Loucy (cell line): ENCODE measurements around the gene AGTRAP.
A peak's percentile ranks its signal among the peaks of the same experiment; 100 is the strongest.

Experiments used
- H2AFZ ChIP-seq: fragments of 200-600 bp; sonication (generic); 2 replicates; pipeline ENCODE4 v1.6.0; 2016; ENCODE audit warnings: antibody characterized with exemption, mild to moderate bottlenecking, low read length, moderate library complexity
- H3F3A ChIP-seq: fragments of 200-600 bp; 2 replicates; pipeline ENCODE4 v1.6.0; 2016; ENCODE audit warnings: antibody characterized with exemption, low read depth, mild to moderate bottlenecking
- H3K27me3 ChIP-seq: fragments of 200-600 bp; sonication (generic); 2 replicates; pipeline ENCODE4 v1.6.1; 2014; ENCODE audit warnings: low read length, mild to moderate bottlenecking; ENCODE audit not compliant: insufficient read depth, poor library complexity, severe bottlenecking
- H3K36me3 ChIP-seq: fragments of 200-600 bp; sonication (generic); 2 replicates; pipeline ENCODE4 v1.6.1; 2016; ENCODE audit warnings: low read length; ENCODE audit not compliant: insufficient read depth
- H3K4me1 ChIP-seq: fragments of 200-600 bp; sonication (generic); 2 replicates; pipeline ENCODE4 v1.5.1; 2014; ENCODE audit warnings: low read length, mild to moderate bottlenecking; ENCODE audit not compliant: insufficient read depth, poor library complexity, severe bottlenecking
- H3K4me2 ChIP-seq: fragments of 200-600 bp; sonication (generic); 2 replicates; pipeline ENCODE4 v1.6.0; 2014; ENCODE audit warnings: antibody characterized with exemption, low read length, low read depth, mild to moderate bottlenecking; ENCODE audit not compliant: poor library complexity, severe bottlenecking
- H3K4me3 ChIP-seq: fragments of 200-600 bp; sonication (generic); 2 replicates; pipeline ENCODE4 v1.5.1; 2014; ENCODE audit warnings: low read length, mild to moderate bottlenecking, mixed read lengths; ENCODE audit not compliant: poor library complexity, severe bottlenecking
- H3K79me2 ChIP-seq: fragments of 200-600 bp; sonication (generic); 2 replicates; pipeline ENCODE4 v1.6.1; 2014; ENCODE audit warnings: low read length; ENCODE audit not compliant: insufficient read depth
- H3K9ac ChIP-seq: fragments of 200-600 bp; sonication (generic); 2 replicates; pipeline ENCODE4 v1.6.0; 2014; ENCODE audit warnings: mild to moderate bottlenecking, low read depth, low read length, moderate library complexity; ENCODE audit not compliant: poor library complexity, severe bottlenecking
- H3K9me2 ChIP-seq: fragments of 200-600 bp; sonication (generic); replicated peaks from 2 replicates; pipeline ENCODE4 v1.6.1; 2016; ENCODE audit warnings: low read depth, low read length, mixed read lengths
- H3K9me3 ChIP-seq: fragments of 200-600 bp; sonication (generic); 2 replicates; pipeline ENCODE4 v1.6.1; 2014; ENCODE audit warnings: mild to moderate bottlenecking, antibody characterized with exemption, low read length, low read depth; ENCODE audit not compliant: insufficient read depth
- H4K20me1 ChIP-seq: fragments of 200-600 bp; sonication (generic); 2 replicates; pipeline ENCODE4 v1.6.0; 2014; ENCODE audit warnings: antibody characterized with exemption, low read length, mild to moderate bottlenecking; ENCODE audit not compliant: insufficient read depth, poor library complexity, severe bottlenecking
- CTCF ChIP-seq: fragments of 200-600 bp; sonication (generic); conservative IDR thresholded peaks from 2 replicates; pipeline ENCODE4 v1.5.1; 2014; ENCODE audit warnings: mild to moderate bottlenecking, antibody characterized with exemption, low read length
- EZH2phosphoT487 ChIP-seq: fragments of 200-600 bp; IDR thresholded peaks from 2 replicates; pipeline ENCODE4 v1.6.1; 2018; ENCODE audit warnings: antibody characterized with exemption, mild to moderate bottlenecking, moderate library complexity, borderline replicate concordance

The AGTRAP gene

DNA sequence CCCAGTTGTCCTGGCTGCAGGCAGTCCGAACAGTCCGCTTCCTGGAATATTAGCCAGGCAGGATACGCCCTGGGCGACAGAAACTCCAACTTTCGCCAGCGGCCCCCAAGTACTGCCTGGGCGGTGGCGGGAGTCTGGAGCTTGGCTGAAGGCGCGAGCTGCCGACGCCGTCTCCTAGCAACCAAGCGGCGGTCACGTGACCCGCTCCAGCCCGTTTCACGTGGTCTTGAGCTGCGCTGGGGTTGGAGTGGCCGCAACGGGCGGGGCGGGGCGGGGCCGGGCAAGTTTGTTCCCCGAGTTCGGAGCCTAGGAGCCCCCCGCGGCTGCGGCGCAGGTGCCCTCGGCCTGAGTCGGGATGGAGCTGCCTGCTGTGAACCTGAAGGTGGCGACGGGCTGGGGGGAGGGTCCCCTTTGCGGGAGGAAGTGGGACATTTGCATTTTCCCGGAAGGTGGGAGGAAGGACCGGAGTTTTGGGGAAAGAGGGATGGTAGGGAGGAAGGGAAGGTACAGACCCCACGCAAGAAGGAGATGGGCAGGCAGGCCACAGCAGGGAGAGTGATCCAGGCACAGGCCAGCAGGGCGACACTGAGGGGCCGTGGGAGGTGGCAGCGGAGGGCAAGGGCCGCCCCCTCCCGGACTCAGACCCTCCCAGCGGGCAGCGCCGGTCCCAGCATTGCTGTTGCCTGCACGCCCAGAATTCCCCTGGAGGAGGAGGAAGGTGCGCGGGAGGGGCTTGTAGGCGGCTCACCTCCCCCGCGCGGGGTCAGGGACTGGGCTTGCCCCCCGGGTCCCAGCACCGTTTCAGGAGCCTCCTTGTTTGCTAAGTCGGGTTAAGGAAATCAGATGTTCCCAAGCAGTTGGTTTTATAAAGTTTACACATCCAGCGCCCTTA is at the start of gene AGTRAP:
AGTRAP (plus strand) TSS at position 283 of the 892 bp plus-strand sequence; CDS start at position 356, 73 bp downstream.
- no peaks in the 10 kb centered on the region for H3K9me2 ChIP-seq
- TF ChIP-seq CTCF (0 out of 2 replicates have a peak, but pooled peaks have one; percentile 23), EZH2phosphoT487 (no peak)

GRCh38 chr1:11688506-11688905 is 47.4 kb upstream of the AGTRAP start:
- H3K9me3 ChIP-seq: no peaks in the 10 kb centered on the region
- H3K4me3 ChIP-seq: peak overlapping the region; percentile 77
- H2AFZ ChIP-seq: no peak overlapping the region
- H3F3A ChIP-seq: no peaks in the 10 kb centered on the region; the same call in 1 of the 2 replicates
- H3K9ac ChIP-seq: no peak overlapping the region
- no peaks in the 10 kb centered on the region for H4K20me1 ChIP-seq
- H3K9me2 ChIP-seq: no peaks in the 10 kb centered on the region
- H3K79me2 ChIP-seq: peaks cover 82% of the 10 kb centered on the region
- H3K4me1 ChIP-seq: peaks cover 56% of the 10 kb centered on the region
- no peaks in the 10 kb centered on the region for H3K27me3 ChIP-seq
- TF ChIP-seq CTCF: no peak
- no peak for TF ChIP-seq EZH2phosphoT487
- H3K36me3 ChIP-seq: no peaks in the 10 kb centered on the region
- H3K4me2 ChIP-seq: peak overlapping the region; percentile 79

More for the DNA sequence above, at the start of gene AGTRAP:
- Histone ChIP-seq H3K4me2 (peak within 1 kb of the TSS; percentile 89), H3K79me2 (no peaks in the 10 kb centered on the region), H2AFZ (peak within 1 kb of the TSS; percentile 69), H3F3A (peaks cover 8% of the 10 kb centered on the region; the same call in 1 of the 2 replicates), H3K4me3 (peak within 1 kb of the TSS; percentile 69), H4K20me1 (no peaks in the 10 kb centered on the region), H3K9ac (peak within 1 kb of the TSS; percentile 81), H3K9me3 (no peaks in the 10 kb centered on the region), H3K27me3 (no peaks in the 10 kb centered on the region), H3K36me3 (no peaks in the 10 kb centered on the region), H3K4me1 (peaks cover 70% of the 10 kb centered on the region)

DNA sequence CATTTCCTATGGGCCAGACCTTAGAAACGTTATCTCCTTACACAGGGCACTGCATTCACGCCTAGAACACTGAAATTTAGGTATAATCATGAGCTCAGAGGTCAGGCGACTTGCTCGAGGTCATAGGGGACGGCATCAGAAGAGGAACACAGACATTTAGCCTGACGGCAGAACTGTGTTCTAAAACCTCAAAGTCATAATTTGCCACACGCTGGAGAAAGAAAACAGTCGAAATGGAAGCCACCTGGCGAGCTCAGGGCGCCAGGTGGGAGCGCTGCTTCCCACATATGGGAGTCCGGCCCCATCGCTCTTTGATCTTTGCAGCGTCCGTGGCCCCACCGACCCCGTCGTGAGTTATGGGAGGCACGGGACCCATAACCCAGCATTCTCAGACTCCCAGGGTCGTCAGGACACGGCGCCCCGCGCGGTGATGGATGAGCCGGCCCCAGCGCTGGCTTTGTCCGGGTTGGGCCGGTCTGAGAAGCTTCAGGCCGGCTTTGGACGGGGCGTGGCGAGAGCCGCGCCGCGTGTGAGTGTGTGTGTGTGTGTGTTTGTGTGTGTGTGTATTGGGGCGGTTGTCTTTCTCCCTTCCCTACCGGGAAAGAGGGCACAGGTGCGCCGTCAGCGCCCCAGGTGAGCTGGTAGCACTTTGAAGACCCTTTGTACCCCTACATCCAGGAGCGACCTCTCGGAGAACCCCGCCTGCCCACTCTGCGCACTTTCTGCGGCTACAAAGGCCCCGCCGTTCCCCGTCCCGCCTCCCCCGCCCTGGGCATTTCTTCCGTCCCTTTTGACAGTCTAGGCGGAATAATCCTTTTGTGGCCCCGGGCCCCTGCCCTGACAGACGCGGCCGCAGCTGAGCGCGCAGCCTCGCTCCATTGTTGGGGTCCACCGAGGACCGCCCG is 45.3 kb upstream of the AGTRAP start:
- no peaks in the 10 kb centered on the region for H3K9me2 ChIP-seq
- H3K9me3 ChIP-seq: no peaks in the 10 kb centered on the region
- peak overlapping the region; percentile 97 for H3K9ac ChIP-seq
- H3K36me3 ChIP-seq: no peaks in the 10 kb centered on the region
- peak overlapping the region; percentile 79 for H3K4me2 ChIP-seq
- TF ChIP-seq EZH2phosphoT487 (no peak), CTCF (0 out of 2 replicates have a peak, but pooled peaks have one; percentile 17)
- peak overlapping the region; percentile 77 for H3K4me3 ChIP-seq
- peak overlapping the region; percentile 69 for H2AFZ ChIP-seq
- H3K27me3 ChIP-seq: no peaks in the 10 kb centered on the region
- H4K20me1 ChIP-seq: no peaks in the 10 kb centered on the region
- H3F3A ChIP-seq: no peaks in the 10 kb centered on the region; the same call in 1 of the 2 replicates
- H3K4me1 ChIP-seq: peaks cover 57% of the 10 kb centered on the region
- peaks cover 79% of the 10 kb centered on the region for H3K79me2 ChIP-seq
